Adipose tissue (tissue), 3 donors: Measurements from ENCODE around the gene PLXDC2. TPM values are rescaled to one million over a fixed set of nuclear protein-coding genes. Genes with fewer than 3 reads are reported as not detected.

Source experiments
- H3K27ac ChIP-seq: one replicate; pipeline ENCODE4 v1.5.1; 2013; ENCODE audit warnings: low read depth, low read length
- WGBS, 3 donors: extraction: QIAGEN DNeasy Blood & Tissue Kit; methylation state at CpG; one replicate each; pipeline ENCODE4 v1.1.7; 2013; 5-methylcytosine and 5-hydroxymethylcytosine counted together
- polyA plus RNA-seq, 3 donors: library from polyadenylated mRNA; stranded (reverse); fragments of 200-250 nt; gene quantifications; one replicate each; pipeline ENCODE4 v1.2.3, GENCODE V29; 2013
- donor health status: healthy with polysubstance abuse.
- donor health status: Bipolar disorder and iron deficiency.
- donor health status: healthy.

Gene PLXDC2
- polyA plus RNA-seq, 3 donors, result 1.5 to 10.6 (median 7.7) TPM

GRCh38 chr10:19843487-19843886 is 27.3 kb downstream of the PLXDC2 start:
- H3K27ac ChIP-seq, result no peak overlapping the region
- WGBS, 3 donors, result 5 to 67% (median 59%) methylated on average over 1 of the region's 1 CpG

GRCh38 chr10:19845503-19846368 is 29.5 kb downstream of the PLXDC2 start:
- H3K27ac ChIP-seq, result no peak overlapping the region
- WGBS, 3 donors, result 60 to 79% (median 78%) methylated on average over 1 of the region's 1 CpG

- 76 to 82% (median 80%) methylated on average over 4 of the region's 4 CpGs for WGBS, 3 donors
- H3K27ac ChIP-seq, result no peak overlapping the region
These were observed 31.1 kb downstream of the PLXDC2 start for GRCh38 chr10:19847321-19847720.

- H3K27ac ChIP-seq, result no peak overlapping the region
- 71 to 89% (median 87%) methylated on average over 7 of the region's 7 CpGs for WGBS, 3 donors
These were observed 32.2 kb downstream of the PLXDC2 start for GRCh38 chr10:19848226-19848985.

GRCh38 chr10:19853831-19854230 is 37.6 kb downstream of the PLXDC2 start:
- WGBS, 3 donors, result 68 to 93% (median 75%) methylated on average over 5 of the region's 5 CpGs
- H3K27ac ChIP-seq, result no peak overlapping the region

GRCh38 chr10:19857876-19858275 is 41.6 kb downstream of the PLXDC2 start:
- WGBS, 3 donors, result 53 to 84% (median 83%) methylated on average over 3 of the region's 3 CpGs
- H3K27ac ChIP-seq, result no peak overlapping the region

- no peak overlapping the region for H3K27ac ChIP-seq
- WGBS, 3 donors, result 27 to 96% (median 95%) methylated on average over 1 of the region's 1 CpG
These were observed 43.9 kb downstream of the PLXDC2 start for GRCh38 chr10:19860107-19860506.

GRCh38 chr10:19862811-19863515 is 46.7 kb downstream of the PLXDC2 start:
- H3K27ac ChIP-seq, result no peak overlapping the region
- WGBS, 3 donors, result 57 to 76% (median 67%) methylated on average over 8 of the region's 8 CpGs

GRCh38 chr10:19865676-19866075 is 49.4 kb downstream of the PLXDC2 start:
- no peak overlapping the region for H3K27ac ChIP-seq

GRCh38 chr10:19869370-19869769 is 53.1 kb downstream of the PLXDC2 start:
- H3K27ac ChIP-seq, result no peak overlapping the region
- 60 to 95% (median 93%) methylated on average over 1 of the region's 1 CpG for whole genome bisulfite sequencing, 3 donors

GRCh38 chr10:19872504-19873271 is 56.5 kb downstream of the PLXDC2 start:
- no peak overlapping the region for H3K27ac ChIP-seq
- 61 to 63% (median 62%) methylated on average over 11 of the region's 11 CpGs for WGBS, 3 donors

- 82 to 92% (median 82%) methylated on average over 3 of the region's 3 CpGs for WGBS, 3 donors
- no peak overlapping the region for H3K27ac ChIP-seq
These were observed 58.0 kb downstream of the PLXDC2 start for GRCh38 chr10:19874190-19874589.

- WGBS, 3 donors, result 74 to 83% (median 77%) methylated on average over 9 of the region's 9 CpGs
- no peak overlapping the region for H3K27ac ChIP-seq
These were observed 58.6 kb downstream of the PLXDC2 start for GRCh38 chr10:19874791-19875190.

GRCh38 chr10:19876570-19876969 is 60.3 kb downstream of the PLXDC2 start:
- no peak overlapping the region for H3K27ac ChIP-seq
- WGBS, 3 donors, result 39 to 82% (median 73%) methylated on average over 2 of the region's 2 CpGs

- no peak overlapping the region for H3K27ac ChIP-seq
- 71 to 88% (median 86%) methylated on average over 8 of the region's 8 CpGs for WGBS, 3 donors
These were observed 61.4 kb downstream of the PLXDC2 start for GRCh38 chr10:19877466-19878255.

GRCh38 chr10:19882621-19883020 is 66.4 kb downstream of the PLXDC2 start:
- no peak overlapping the region for H3K27ac ChIP-seq
- WGBS, 3 donors, result 70 to 86% (median 84%) methylated on average over 5 of the region's 5 CpGs

- WGBS, 3 donors, result 52 to 75% (median 72%) methylated on average over 3 of the region's 3 CpGs
- no peak overlapping the region for H3K27ac ChIP-seq
These were observed 71.9 kb downstream of the PLXDC2 start for GRCh38 chr10:19888061-19888660.
